ENCODE data around the gene KHDRBS1.
"Not testable (repeated sequence)": the region's sequence is repeated elsewhere in the genome, so short reads cannot be mapped to it uniquely, and the experiment has no call there.

Gene KHDRBS1, protein sequence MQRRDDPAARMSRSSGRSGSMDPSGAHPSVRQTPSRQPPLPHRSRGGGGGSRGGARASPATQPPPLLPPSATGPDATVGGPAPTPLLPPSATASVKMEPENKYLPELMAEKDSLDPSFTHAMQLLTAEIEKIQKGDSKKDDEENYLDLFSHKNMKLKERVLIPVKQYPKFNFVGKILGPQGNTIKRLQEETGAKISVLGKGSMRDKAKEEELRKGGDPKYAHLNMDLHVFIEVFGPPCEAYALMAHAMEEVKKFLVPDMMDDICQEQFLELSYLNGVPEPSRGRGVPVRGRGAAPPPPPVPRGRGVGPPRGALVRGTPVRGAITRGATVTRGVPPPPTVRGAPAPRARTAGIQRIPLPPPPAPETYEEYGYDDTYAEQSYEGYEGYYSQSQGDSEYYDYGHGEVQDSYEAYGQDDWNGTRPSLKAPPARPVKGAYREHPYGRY

DNA sequence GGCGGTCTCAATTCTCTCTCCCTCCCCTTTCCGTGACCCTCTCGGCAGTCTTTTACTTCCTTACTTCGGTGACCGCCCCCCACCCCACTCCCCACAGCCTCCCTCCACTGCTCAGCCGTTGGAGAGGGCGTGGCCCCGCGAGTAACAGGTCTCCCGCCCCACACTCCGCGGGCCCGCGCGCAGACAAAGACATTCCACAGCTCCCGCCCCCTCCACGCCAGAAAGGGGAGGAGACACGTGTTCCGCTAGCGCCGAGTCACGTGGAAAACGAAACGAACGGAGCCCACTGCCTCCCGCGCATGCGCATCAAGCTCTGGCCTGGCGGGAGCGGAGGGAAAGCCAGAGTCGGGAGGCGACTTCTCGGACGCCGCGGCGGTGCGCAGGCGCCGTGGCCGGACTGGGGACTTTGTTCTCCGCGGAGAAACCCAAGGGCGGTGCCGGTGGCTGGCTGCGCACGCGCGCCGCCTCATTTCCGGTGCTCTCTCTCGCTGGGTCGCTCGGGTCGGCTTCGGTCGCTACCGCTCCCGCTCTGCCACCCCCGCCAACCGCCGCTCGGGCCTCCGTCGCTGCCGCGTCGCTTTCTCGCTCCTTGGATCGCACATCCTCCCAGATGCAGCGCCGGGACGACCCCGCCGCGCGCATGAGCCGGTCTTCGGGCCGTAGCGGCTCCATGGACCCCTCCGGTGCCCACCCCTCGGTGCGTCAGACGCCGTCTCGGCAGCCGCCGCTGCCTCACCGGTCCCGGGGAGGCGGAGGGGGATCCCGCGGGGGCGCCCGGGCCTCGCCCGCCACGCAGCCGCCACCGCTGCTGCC is at the start of gene KHDRBS1:
KHDRBS1 (plus strand) TSS at position 483 of the 813 bp plus-strand sequence; CDS start at position 611, 128 bp downstream.
- peak; percentile 95 to 96 for DNase-seq (ENCODE audit: extremely low read depth in 1 of 2, low read depth in 1 of 2)

- no peak for DNase-seq (ENCODE audit: extremely low read depth in 1 of 2, low read depth in 1 of 2)
Measured at GRCh38 chr1:31970873-31971272, 42.8 kb upstream of the KHDRBS1 start.

DNA sequence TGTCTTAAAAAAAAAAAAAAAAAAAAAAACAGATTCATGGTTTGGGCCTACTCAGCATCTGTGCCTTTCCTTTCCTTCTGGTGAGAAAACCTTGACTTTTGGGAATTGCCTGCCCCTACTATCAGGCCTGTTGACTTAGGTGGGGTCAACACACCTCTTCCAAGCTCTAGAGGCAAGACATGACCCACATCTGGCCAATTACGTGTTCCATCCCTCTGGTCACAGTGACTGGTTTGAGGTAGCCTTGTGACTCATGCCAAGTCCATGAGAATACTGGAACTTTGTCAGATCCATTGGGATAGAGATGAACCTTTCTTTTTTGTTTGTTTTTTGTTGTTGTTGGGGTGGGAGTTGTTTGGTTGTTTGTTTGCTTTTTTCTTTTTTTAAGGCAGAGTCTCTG is 37.3 kb upstream of the KHDRBS1 start:
- DNase-seq (ENCODE audit: extremely low read depth in 1 of 2, low read depth in 1 of 2) = no peak

DNA sequence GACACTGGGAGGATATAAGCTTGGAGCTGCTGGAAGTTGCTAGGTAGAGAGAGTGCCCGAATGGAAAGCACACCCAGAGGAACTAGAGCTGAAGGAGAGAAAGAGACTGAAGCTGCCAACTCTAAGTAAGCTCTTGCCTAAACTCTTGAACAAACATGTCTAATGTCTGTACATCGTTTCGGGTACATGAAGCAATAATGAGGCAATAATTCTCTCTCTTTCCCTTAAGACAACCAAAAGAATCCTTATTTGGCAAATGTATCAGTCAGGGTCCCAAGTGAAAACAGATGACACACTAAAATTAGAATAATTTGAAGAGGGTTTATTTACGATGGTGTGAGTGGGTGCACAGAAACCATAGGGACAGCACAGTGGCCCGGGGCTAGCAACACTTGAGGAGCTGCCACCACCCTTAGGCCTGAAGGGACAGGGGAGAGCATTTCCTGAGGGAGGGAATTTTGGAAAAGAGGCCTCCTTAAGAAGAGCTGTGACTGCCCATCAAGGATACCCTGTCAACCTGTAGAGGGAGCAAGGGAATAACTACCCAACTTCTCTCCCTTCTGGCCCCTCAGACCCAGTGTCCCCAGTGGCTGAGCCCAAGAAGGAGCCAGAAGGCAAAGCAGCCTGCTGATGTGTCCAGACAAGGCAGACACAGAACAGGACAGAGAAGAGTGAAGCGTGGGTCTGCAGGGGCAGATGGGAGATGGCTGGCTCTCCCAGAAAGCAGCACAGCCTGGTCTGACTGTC is 36.1 kb upstream of the KHDRBS1 start:
- no peak for DNase-seq (ENCODE audit: extremely low read depth in 1 of 2, low read depth in 1 of 2)

- no peak for DNase-seq (ENCODE audit: extremely low read depth in 1 of 2, low read depth in 1 of 2)
Measured at GRCh38 chr1:31978843-31979400, 34.7 kb upstream of the KHDRBS1 start.

DNA sequence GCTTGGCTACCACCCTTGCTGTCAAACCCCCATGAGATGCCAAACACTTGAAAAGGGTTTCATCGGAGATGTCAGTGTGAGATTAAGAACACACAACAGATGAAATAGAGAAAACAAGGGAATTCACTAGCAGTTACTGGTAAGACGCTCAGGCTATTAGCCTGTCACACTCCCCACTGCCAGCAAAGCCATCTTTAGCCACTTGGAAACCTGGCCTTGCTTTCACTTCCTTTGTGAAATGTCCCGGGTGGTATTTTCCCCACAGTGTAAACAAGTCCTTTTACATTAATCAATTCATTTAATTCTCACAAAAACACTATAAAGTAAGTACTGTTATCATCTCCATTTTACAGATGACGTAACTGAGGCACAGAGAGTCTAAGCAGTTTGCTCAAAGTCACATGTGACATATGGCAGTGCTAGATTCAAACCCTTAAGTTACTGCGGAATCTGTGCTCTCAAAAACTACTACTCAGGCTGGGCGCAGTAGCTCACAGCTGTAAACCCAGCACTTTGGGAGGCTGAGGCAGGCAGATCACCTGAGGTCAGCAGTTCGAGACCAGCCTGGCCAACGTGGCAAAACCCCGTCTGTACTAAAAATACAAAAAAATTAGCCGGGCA is 32.7 kb upstream of the KHDRBS1 start:
- DNase-seq (ENCODE audit: extremely low read depth in 1 of 2, low read depth in 1 of 2) = no peak

GRCh38 chr1:31981456-31981839 is 32.2 kb upstream of the KHDRBS1 start:
- DNase-seq (ENCODE audit: extremely low read depth in 1 of 2, low read depth in 1 of 2) = no peak

- no peak for DNase-seq (ENCODE audit: extremely low read depth in 1 of 2, low read depth in 1 of 2)
Measured at GRCh38 chr1:31981972-31982371, 31.7 kb upstream of the KHDRBS1 start.

DNA sequence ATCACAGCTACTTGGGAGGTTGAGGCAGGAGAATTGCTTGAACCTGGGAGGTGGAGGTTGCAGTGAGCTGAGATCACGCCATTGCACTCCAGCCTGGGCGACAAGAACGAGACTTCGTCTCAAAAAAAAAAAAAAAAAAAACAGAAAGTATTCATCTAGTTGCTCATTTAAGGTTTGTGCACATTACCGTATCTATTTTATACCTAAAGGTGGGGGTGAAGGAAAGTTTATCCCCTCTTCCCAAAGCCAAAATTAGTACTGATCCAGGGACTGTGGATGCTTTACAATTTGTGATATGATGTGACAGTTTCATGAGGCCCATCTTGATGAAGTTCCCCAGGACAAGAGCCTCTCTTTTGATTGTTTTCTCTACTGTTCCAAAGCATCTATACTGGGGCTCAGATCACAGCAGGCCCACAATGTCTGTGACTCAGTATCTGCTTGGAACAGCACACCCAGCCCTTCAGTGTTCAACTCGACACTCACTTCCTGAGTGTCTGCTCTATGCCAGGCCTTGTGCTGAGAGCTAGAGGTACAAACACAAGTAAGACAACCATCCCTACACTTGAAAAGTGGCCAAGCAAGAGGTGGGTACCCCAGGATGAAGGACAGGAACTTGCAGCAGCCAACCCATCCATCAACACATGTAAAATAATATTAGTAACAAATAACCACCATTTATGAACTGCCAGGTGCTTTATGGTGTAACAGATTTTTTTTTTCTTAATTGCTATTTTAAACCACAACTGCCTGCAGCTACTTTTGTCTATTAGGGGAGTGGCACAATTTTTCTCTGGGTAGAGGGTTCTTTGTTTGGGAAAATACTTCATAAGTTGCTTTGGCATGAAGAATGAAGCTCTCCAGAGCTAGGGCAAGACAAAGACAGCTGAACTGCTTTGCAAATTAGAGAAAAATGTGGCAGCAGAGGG is 29.0 kb upstream of the KHDRBS1 start:
- DNase-seq (ENCODE audit: extremely low read depth in 1 of 2, low read depth in 1 of 2) = peak in 1 of 2 donors; percentile 6

DNA sequence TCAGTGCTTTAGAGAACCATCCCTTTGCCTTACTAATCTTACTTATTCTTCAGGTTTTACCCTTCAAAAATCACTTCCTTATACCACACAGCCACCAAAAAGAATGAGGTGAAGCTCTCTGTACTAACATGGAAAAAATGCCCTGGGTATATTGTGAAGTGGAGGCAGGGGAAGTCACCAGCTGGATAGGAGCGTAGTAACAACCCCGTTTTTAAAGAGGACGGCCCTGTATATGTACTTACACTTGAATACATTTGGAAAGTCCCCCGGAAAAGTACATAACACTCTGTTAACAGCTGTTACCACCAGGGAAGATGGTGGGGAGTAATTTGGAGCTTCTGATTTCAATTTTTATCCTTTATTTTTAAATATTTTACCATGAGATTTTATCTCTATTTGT is 28.2 kb upstream of the KHDRBS1 start:
- no peak for DNase-seq (ENCODE audit: extremely low read depth in 1 of 2, low read depth in 1 of 2)

DNA sequence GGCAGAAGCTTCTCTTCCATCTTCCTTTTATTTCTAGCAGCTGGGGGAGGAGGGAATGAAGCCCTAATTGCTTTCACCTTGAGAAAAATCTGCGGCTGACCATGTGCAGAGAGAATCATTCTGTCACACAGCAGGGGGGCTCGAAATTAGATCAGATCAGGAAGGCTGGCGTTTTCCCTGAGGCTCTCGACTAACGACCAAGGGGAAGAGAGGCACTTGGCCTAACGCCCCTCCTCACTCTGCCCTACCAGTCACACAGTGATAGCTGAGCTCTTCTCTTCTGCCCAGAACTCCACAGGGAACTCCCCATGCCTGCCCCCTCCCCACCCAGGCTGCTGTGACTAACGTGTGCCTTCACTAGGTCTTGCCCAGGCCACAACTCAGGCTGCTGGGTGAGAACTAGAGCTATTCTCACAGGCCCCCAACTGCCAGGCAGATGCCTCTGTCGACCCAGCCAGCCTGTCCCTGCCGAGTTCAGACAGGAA is 26.5 kb upstream of the KHDRBS1 start:
- no peak for DNase-seq (ENCODE audit: extremely low read depth in 1 of 2, low read depth in 1 of 2)

DNA sequence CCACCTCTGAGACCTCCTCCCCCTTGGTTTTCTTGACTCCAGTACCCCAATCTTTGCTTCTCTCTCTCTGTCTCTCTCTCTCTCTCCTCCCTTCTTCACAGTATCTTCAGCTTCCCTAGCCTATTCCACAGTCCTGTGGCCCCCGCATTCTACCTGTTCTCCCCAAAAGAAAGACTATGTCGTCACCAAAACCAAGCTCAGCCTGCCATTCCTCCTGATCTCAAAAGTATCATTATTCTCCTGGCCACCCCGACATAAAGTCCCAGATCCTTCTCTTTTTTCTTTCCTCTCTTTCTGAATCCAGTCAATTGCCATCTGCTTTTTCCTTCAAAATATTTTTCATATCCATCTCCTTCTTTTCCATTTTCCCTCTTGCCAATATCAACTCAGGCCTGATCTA is 23.7 kb upstream of the KHDRBS1 start:
- no peak for DNase-seq (ENCODE audit: extremely low read depth in 1 of 2, low read depth in 1 of 2)

GRCh38 chr1:31991182-31991581 is 22.5 kb upstream of the KHDRBS1 start:
- no peak for DNase-seq (ENCODE audit: extremely low read depth in 1 of 2, low read depth in 1 of 2)

DNA sequence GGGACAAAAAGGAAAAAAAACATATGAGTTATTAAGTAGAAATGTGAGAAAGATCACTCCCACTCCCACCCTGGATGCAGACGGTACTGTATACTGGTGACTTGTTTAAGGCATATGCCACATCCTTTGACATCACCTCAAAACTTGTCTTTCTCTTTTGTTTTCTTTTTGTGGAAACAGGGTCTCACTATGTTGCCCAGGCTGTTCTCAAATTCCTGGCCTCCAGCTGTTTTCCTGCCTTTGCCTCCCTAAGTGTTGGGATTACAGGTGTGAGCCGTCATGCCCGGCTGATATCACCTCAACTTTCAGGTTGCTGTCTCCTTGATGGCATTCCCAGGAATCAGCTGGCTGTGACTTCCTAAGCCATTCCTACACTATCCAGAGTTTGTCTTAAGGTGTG is 18.4 kb upstream of the KHDRBS1 start:
- no peak for DNase-seq (ENCODE audit: extremely low read depth in 1 of 2, low read depth in 1 of 2)

DNA sequence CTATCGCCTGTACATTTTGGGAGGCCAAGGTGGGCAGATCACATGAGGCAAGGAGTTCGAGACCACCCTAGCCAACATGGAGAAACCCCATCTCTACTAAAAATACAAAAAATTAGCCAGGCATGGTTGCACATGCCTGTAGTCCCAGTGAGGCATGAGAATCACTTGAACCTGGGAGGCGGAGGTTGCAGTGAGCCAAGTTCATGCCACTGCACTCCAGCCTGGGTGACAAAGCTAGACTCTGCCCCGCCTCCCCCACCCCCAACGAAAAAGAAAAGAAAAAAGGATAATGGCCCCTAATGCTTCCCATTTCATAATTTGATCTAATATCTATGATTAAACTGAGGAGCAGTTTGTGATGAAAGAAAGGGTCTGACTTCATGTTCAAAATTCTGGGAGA is 17.5 kb upstream of the KHDRBS1 start:
- DNase-seq (ENCODE audit: extremely low read depth in 1 of 2, low read depth in 1 of 2) = not testable (repeated sequence)

- no peak for DNase-seq (ENCODE audit: extremely low read depth in 1 of 2, low read depth in 1 of 2)
Measured at GRCh38 chr1:32001863-32002262, 11.8 kb upstream of the KHDRBS1 start.

DNA sequence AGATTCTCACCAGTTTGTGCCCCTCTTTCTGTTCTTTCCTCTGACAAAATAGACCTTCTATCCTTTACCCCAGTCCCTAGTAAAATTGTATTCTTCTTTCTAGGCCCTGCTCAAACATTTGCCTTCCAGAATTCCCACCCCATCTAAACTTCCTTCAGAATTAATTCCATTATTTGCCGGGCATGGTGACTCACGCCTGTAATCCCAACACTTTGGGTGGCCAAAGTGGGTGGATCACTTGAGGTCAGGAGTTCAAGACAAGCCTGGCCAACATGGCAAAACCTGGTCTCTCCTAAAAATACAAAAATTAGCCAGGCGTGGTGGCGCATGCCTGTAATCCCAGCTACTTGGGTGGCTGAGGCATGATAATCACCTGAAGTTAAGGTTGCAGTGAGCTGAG is 11.4 kb upstream of the KHDRBS1 start:
- not testable (repeated sequence) for DNase-seq (ENCODE audit: extremely low read depth in 1 of 2, low read depth in 1 of 2)

- no peak for DNase-seq (ENCODE audit: extremely low read depth in 1 of 2, low read depth in 1 of 2)
Measured at GRCh38 chr1:32005522-32005921, 8.1 kb upstream of the KHDRBS1 start.

GRCh38 chr1:32007591-32007940 is 6.1 kb upstream of the KHDRBS1 start:
- no peak for DNase-seq (ENCODE audit: extremely low read depth in 1 of 2, low read depth in 1 of 2)
